Body of pancreas (tissue), 4 donors: ENCODE results near the gene LRRK1.

Experiments
- POLR2A ChIP-seq, 3 donors: fragments of 450-650 bp; IDR thresholded peaks; one replicate each; pipeline ENCODE4 v1.6.1; 2016; ENCODE audit warnings: antibody characterized with exemption in 3 of 3, mild to moderate bottlenecking in 2 of 3
- TF ChIP-seq, protein P1 (sequence below), 7 experiments: fragments of 450-650 bp in 4 of 7; fragments of 200-600 bp in 3 of 7; sonication (generic) in 3 of 7; IDR thresholded peaks; one replicate each; pipeline ENCODE4 v1.5.1; 2016 to 2019; ENCODE audit warnings: antibody characterized with exemption in 7 of 7

DNA sequence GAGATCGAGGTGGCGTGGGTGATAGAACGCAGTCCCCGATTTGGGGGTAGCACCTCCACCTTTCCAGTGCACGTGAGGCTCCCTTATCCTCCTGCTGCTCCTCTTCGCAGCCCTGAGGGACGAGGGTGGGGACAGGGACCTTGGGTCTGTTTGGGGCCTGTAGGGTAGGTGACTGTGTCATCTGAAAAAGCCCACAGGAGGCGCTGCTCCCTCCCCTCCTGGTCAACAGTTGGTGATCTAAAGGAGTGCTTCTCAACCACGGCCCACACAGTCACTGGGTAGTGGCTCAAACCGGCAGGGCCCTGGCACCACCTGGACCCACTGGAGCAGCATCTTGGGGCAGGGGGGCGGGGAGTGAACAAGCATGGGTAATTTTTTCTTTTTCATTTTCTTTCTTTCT is 7.1 kb downstream of the LRRK1 start:
- TF ChIP-seq, protein P1, sequence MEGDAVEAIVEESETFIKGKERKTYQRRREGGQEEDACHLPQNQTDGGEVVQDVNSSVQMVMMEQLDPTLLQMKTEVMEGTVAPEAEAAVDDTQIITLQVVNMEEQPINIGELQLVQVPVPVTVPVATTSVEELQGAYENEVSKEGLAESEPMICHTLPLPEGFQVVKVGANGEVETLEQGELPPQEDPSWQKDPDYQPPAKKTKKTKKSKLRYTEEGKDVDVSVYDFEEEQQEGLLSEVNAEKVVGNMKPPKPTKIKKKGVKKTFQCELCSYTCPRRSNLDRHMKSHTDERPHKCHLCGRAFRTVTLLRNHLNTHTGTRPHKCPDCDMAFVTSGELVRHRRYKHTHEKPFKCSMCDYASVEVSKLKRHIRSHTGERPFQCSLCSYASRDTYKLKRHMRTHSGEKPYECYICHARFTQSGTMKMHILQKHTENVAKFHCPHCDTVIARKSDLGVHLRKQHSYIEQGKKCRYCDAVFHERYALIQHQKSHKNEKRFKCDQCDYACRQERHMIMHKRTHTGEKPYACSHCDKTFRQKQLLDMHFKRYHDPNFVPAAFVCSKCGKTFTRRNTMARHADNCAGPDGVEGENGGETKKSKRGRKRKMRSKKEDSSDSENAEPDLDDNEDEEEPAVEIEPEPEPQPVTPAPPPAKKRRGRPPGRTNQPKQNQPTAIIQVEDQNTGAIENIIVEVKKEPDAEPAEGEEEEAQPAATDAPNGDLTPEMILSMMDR (IDR thresholded peaks at IDR 0.05) = no peak
- TF ChIP-seq POLR2A (IDR thresholded peaks at IDR 0.05) = no peak
